HG02588 (cell line): ENCODE results near the gene OSBPL6.
A peak's percentile ranks its signal among the peaks of the same experiment; 100 is the strongest.

Source experiments
- ATAC-seq: cut with Tn5 transposase; IDR thresholded peaks from one replicate; pipeline ENCODE4 v1.9.1; 2021; ENCODE audit warnings: mild to moderate bottlenecking, moderate library complexity; ENCODE audit not compliant: unreplicated experiment

OSBPL6 gene

GRCh38 chr2:178269438-178270224, 75.3 kb downstream of the OSBPL6 start:
- no peak for ATAC-seq

- no peak for ATAC-seq
Observed at GRCh38 chr2:178270338-178270737, 76.0 kb downstream of the OSBPL6 start.

GRCh38 chr2:178271094-178271493, 76.8 kb downstream of the OSBPL6 start:
- ATAC-seq: no peak

- ATAC-seq: no peak
Observed at GRCh38 chr2:178271629-178272333, 77.5 kb downstream of the OSBPL6 start.

- ATAC-seq: no peak
Observed at GRCh38 chr2:178273787-178274360, 79.6 kb downstream of the OSBPL6 start.

- no peak for ATAC-seq
Observed at GRCh38 chr2:178275600-178275999, 81.3 kb downstream of the OSBPL6 start.

- no peak for ATAC-seq
Observed at GRCh38 chr2:178277741-178278197, 83.5 kb downstream of the OSBPL6 start.

GRCh38 chr2:178279142-178279541, 84.8 kb downstream of the OSBPL6 start:
- ATAC-seq: no peak

- no peak for ATAC-seq
Observed at GRCh38 chr2:178279636-178280035, 85.3 kb downstream of the OSBPL6 start.

- peak; percentile 72 for ATAC-seq
Observed at GRCh38 chr2:178280244-178280852, 86.0 kb downstream of the OSBPL6 start.

- ATAC-seq: no peak
Observed at GRCh38 chr2:178282075-178282815, 87.9 kb downstream of the OSBPL6 start.

- no peak for ATAC-seq
Observed at GRCh38 chr2:178283341-178283918, 89.1 kb downstream of the OSBPL6 start.

GRCh38 chr2:178284613-178285286, 90.4 kb downstream of the OSBPL6 start:
- no peak for ATAC-seq

- ATAC-seq: no peak
Observed at GRCh38 chr2:178285287-178285615, 90.9 kb downstream of the OSBPL6 start.

- no peak for ATAC-seq
Observed at GRCh38 chr2:178286636-178287035, 92.3 kb downstream of the OSBPL6 start.

GRCh38 chr2:178287652-178288344, 93.5 kb downstream of the OSBPL6 start:
- ATAC-seq: no peak

GRCh38 chr2:178291703-178292102, 97.4 kb downstream of the OSBPL6 start:
- ATAC-seq: no peak

- no peak for ATAC-seq
Observed at GRCh38 chr2:178292586-178292985, 98.3 kb downstream of the OSBPL6 start.

- ATAC-seq: no peak
Observed at GRCh38 chr2:178295115-178295514, 100.8 kb downstream of the OSBPL6 start.
